ENCODE results near the gene HBS1L.

Gene HBS1L

GRCh38 chr6:134910593-134910935 lies 144.1 kb downstream of the HBS1L start:
- Histone ChIP-seq H3K4me3 (no peak overlapping the region), H3K9me3 (no peaks in the 10 kb centered on the region), H3K4me1 (peaks cover 0 to 15% (median 8%) of the 10 kb centered on the region in 4 donors), H3K27me3 (no peaks in the 10 kb centered on the region), H3K36me3 (no peaks in the 10 kb centered on the region), H3K27ac (no peak overlapping the region)
- no peak for DNase-seq
- intact Hi-C loops (cut with DNase I; ENCODE audit: low total_unique reads) = no loop called here
- TF ChIP-seq CTCF (IDR thresholded peaks at IDR 0.05) = no peak
